Measurements from ENCODE around the gene ZNF174.

Gene ZNF174

DNA sequence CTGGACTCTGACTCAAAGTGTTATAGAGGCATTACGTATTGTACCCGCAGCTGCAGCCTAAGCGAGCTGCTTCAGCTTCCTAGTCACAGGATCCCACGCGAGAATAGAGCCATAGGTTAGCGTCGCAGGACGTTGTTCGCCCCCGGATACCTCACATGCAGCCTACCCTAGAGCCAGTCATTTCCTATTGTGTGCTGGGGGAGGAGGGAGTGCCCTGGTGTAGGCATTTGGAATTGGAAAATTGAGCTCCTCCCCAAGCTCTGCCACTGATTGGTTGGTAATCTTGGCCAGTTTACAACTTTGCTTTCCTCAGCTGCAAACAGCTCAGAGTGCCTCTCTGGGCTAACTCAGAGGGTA lies 43.0 kb downstream of the ZNF174 start:
- peak; percentile 63 for DNase-seq

DNA sequence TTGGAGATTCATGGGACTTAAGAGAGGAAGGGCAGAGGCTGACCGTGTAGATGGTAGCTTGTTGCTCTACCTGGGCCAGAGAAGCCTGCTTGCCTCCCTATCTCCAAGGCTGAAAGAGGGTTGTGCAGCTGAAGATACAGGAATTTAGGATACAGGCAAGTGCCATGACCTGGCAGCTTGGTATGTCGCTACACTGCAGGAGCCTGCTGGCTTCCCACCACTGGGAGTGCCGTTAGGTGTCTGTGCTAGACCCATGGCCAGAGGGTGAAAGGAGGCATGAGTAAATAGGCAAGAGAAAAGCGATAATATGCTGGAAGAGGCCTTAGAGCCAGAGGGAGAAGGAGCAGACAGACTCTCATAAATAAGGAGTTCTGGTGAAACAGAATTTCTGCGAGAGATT lies 53.1 kb downstream of the ZNF174 start:
- DNase-seq, result no peak

DNA sequence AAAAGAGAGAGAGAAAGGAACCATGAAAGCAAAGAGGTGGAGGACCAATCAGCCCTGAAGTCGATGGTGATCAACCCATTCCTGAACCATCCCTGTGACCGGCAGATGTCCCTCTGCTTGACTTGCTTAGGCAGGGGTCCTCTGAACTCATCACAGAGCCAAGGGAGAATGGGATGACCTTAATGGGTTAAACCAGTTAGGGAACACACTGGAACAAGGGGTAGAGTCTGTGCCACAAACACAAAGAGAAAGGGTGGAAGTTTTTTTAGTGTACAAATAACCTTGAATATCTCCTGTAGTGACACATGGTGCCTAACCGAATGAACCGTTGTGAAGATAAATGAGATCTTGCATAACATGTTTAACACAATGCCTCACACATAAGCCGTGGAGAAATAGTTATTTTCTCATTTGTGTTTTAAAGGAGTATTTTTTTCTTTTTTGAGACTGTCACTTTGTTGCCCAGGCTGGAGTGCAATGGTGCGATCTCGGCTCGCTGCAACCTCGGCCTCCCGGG lies 53.7 kb downstream of the ZNF174 start:
- no peak for DNase-seq

DNA sequence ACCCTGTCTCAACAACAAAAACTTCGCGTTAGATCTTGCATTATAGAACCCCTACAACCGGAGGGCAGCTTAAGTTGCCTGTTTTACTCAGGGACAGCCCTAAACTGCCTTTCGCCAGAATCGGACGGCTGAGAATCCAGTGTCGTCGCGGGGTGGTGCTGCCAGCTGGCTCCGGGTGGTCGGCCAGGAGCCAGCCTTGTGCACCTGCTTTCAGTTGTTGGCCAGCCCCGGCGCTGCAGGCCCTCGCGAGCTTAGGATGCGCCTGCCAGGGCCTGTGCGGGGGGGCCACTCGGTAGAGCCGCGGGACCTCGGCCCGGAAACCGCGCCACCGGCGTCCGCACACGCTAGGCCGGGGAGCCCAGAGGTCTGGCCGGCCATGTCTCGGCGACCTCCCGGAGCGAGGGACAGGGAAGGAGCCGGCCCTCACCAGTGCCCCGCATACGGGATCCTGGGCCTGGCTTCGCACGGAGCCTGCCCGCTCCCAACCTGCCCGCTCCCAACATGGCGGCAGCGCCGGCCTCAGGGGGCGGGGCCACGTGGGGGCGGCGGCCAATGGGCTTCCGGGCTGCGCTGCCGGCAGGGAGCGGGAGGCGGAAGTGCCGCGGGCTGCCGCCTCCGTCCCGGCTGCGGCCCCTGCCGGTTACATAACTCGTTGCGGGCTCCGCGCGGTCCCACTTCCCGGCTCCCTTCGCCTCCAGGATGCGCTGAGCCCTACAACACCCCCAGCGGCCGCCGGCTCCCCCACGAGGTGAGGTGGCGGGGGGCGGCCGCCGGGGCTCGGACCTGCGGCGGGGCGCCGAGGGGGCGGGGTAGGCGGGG lies 56.6 kb downstream of the ZNF174 start:
- peak; percentile 82 for DNase-seq

DNA sequence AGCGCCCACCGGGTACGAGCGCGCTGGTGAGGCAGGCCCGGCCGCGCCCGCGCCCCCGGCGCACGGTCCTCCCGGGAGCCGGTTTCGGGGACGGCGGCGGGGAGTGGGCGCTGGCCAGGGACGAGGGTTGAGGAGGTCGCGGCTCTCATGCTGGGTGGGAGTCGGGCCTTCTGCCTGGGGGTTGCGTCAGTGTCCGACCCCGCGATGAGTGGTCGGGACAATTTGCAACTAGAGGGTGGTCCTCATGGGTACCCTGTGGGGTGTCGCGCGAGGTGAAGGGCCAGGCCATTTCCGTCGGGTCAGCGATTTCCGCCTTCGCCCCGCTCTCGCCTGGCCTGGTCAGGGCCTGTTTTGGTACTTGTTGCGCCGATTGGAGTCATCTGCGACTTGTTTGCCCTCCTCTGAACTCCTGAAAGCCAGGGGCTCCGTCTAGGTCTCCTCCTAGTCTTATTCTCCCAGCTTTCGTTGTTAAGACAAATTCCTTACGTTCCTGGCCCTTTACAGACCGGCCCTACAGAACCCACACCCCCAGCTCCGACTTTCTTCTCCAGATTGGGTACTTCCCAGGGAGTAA lies 57.4 kb downstream of the ZNF174 start:
- no peak for DNase-seq

DNA sequence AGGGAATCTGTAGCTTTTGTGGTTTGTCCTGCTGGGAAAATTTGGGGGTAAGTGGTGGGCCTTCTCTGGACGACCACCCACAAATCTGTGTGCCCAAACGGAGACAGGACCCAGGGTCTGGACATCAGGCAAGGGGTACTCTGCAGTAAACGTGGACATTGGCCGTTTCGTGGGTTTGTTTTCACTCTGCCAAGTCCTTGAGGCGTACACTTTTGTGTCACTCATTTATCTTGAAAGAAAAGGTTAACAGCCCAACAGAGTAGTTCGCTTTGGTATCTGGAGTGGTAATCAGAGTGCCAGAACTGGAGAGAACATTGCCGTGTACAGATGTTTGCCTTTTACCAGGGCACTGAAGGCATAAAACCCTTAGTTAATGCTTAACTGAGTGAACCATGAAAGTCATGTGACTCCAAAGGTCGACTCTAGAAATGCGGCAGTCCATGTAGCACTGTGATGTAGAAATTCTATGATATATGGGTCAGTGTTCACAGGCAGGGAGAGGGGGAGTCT lies 57.9 kb downstream of the ZNF174 start:
- no peak for DNase-seq

Data from NCI-H446 treated with DMSO at 0.1 percent for 48 hours (cell line).